ENCODE measurements around the gene ACSM3.
A peak's percentile ranks its signal among the peaks of the same experiment; 100 is the strongest.
"Not testable (repeated sequence)": the region's sequence is repeated elsewhere in the genome, so short reads cannot be mapped to it uniquely, and the experiment has no call there.

Gene ACSM3, protein sequence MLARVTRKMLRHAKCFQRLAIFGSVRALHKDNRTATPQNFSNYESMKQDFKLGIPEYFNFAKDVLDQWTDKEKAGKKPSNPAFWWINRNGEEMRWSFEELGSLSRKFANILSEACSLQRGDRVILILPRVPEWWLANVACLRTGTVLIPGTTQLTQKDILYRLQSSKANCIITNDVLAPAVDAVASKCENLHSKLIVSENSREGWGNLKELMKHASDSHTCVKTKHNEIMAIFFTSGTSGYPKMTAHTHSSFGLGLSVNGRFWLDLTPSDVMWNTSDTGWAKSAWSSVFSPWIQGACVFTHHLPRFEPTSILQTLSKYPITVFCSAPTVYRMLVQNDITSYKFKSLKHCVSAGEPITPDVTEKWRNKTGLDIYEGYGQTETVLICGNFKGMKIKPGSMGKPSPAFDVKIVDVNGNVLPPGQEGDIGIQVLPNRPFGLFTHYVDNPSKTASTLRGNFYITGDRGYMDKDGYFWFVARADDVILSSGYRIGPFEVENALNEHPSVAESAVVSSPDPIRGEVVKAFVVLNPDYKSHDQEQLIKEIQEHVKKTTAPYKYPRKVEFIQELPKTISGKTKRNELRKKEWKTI

DNA sequence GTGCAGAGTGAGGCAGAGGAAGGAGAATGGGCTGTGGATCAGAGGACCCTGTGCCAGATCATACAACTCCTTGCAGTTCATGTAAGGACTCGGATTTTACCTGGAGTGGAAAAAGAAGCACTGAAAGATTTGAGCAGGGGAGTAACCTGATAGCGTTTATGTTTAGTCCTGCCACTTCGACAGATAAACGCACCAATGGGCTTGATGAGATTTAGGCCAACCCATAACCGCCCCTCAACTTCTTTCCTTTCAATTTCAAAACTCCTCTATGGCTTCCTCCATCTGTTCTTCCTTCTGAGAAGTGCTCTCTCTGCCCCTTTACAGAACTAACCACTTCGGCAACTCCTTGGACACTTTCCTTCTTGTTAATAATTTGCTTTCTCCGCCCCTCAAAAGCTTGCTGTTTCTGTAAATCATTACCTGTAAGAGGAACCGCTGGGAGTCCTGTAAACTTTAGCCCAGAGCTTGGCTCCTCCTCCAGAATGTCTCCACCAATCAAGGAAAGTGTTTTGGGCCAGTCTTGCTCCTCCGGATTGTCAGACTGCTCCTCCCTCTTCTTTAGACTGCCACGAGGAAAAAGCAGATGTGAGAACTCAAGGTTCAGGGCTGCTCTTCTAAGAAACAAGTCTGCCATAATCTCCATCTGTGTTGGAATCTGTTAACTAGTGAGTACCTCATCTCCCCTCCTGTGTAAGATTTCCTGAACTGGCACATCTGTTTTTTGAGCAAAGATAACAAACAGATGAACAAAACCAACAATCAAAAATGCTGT, at the start of gene ACSM3:
ACSM3 (plus strand) TSS at position 554 of the 772 bp plus-strand sequence. CDS start 6,021 bp downstream, outside the sequence.
- H3K27ac ChIP-seq = peak within 1 kb of the TSS; percentile 4
- DNase-seq (ENCODE audit: low read depth, low spot score) = peak; percentile 39

DNA sequence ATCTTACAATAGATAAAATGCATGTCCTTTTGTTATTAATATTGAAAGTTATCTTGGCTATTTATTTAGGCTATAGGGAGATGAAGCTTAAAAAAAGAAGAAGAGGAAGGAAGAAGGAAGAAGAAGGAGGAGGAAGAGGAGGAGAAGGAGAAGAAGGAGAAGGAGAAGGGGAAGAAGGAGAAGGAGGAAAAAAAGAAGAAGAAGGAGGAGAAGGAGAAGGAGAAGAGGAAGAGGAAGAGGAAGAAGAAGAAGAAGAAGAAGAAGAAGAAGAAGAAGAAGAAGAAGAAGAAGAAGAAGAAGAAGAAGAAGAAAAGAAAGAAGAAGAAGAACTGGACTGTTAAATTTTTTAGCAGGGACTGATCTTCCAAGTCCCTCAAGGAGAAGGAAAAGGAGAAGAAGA, 46.1 kb upstream of the ACSM3 start:
- not testable (repeated sequence) for DNase-seq (ENCODE audit: low read depth, low spot score); H3K27ac ChIP-seq

DNA sequence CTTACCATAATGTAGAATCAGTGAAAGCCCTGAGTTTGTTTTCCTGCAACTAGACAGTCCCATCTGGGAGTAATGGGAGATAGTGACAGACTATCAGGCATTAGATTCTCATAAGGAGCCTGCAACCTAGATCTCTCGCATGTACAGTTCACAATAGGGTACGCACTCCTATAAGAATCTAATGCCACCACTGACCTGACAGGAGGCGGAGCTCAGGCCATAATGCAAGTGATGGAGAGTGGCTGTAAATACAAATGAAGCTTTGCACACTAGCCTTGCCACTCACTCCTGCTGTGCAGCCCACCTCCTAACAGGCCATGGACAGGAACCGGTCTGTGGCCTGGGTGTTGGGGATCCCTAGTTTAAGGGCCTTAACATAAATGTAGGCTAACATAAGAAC, 43.6 kb upstream of the ACSM3 start:
- H3K27ac ChIP-seq = no peak overlapping the region
- no peak for DNase-seq (ENCODE audit: low read depth, low spot score)

DNA sequence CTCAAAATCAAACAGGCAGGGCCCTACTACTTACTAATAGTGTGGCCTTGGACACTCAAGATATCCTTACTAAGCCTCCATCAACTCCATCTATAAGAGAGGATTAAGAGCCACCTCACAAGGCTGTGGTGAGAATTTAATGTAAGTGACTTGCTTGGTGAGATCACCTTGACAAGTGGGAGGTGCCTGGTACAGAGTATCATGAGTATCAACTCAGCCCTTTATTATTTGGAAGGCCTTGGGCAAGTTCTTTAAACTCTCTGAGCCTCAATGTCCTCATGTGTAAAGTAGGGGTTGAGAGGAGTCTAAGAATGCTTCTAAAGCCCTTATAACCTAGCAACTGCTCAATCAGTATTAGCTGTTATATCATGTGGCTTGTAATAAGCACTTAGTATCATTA, 37.2 kb upstream of the ACSM3 start:
- H3K27ac ChIP-seq = no peak overlapping the region
- DNase-seq (ENCODE audit: low read depth, low spot score) = no peak

DNA sequence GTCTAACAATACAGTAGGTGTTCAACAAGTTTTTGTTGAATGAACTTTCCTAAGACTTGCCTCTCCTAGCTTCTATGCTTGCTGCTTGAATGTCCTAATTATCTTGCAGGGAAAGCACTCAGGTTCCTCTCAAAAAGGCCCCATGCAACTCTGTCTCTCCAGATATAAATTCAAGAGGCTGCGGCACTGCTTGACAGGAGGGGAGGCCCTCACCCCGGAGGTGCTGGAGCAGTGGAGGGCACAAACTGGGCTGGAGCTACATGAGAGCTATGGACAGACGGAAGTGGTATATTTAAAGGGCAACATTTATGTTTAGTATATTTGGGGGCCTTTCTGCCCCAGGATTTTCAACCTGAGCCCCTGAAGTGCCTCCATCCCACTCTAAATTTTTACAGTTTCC, 36.6 kb upstream of the ACSM3 start:
- no peak for DNase-seq (ENCODE audit: low read depth, low spot score)
- no peak overlapping the region for H3K27ac ChIP-seq

DNA sequence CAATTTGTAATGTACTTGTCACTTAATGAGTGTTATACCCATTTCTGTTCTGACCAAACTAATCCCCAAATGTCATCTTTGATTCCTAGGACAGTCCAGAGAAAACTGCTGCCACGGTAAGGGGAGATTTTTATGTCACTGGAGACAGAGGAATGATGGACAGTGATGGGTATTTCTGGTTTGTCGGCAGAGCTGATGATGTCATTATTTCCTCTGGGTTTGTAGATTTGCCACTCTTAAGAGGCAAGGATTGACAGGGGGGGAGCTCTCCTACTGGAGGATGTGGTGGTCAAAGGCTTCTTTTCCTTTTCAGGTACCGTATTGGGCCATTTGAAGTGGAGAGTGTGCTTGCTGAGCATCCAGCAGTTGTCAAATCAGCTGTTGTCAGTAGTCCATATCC, 34.7 kb upstream of the ACSM3 start:
- no peak overlapping the region for H3K27ac ChIP-seq
- no peak for DNase-seq (ENCODE audit: low read depth, low spot score)

DNA sequence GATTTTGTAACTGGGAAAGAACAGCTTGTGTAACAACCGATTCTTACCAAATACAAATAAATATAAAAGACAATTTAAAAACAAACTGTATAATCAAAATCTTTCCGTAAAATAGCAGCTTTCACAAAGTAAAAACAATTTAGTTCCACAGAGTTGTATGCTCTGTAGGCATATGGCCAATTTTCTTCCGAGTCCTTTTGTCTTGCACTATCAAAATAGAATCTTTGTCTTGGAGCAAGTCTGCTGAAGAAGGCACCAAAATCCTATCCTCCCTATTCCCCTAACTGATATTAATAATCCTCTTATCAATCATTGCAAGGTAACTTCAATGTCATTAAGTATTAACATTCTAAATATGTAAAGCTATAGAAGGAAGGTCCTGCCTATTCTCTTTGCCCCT, 29.8 kb upstream of the ACSM3 start:
- DNase-seq (ENCODE audit: low read depth, low spot score) = no peak
- peak overlapping the region; percentile 76 for H3K27ac ChIP-seq

DNA sequence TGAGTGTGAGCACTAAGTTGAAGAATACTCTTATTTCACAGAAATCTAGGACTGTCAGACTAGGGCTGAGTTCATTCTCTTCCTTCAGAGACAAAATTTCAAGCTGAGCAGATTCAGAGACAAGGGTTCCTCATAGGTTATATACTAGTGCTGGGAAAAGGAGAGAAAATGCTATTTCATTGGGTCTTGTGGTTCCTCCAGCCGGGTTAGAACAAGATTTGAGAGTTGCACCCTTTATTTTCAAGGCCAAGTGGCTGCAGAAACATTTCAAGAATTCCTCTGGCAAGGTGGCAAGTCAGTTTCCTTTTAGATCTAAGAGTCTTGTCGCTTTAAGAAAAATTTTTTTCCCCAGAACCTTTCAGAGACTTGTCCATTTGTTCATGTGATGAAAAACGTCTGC, 29.0 kb upstream of the ACSM3 start:
- H3K27ac ChIP-seq = peak overlapping the region; percentile 76
- no peak for DNase-seq (ENCODE audit: low read depth, low spot score)

DNA sequence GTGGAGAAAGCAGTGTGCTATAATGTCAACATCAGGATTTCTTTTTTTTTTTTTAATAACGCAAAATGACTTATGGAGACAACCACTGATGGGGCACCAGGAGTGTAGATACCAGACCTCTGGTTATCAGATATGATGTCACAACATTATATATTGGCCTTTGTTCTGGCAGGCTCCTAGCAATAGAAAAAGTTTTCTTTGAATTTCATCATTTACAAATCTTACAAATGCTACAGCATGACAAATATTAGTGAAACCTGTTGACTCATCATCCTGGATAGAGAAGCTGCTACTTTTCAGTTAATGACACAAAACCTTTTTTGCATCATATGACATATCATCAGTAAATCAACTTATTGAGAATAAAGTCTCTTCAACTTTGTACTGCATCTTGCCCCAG, 28.3 kb upstream of the ACSM3 start:
- DNase-seq (ENCODE audit: low read depth, low spot score) = no peak
- peak overlapping the region; percentile 76 for H3K27ac ChIP-seq

DNA sequence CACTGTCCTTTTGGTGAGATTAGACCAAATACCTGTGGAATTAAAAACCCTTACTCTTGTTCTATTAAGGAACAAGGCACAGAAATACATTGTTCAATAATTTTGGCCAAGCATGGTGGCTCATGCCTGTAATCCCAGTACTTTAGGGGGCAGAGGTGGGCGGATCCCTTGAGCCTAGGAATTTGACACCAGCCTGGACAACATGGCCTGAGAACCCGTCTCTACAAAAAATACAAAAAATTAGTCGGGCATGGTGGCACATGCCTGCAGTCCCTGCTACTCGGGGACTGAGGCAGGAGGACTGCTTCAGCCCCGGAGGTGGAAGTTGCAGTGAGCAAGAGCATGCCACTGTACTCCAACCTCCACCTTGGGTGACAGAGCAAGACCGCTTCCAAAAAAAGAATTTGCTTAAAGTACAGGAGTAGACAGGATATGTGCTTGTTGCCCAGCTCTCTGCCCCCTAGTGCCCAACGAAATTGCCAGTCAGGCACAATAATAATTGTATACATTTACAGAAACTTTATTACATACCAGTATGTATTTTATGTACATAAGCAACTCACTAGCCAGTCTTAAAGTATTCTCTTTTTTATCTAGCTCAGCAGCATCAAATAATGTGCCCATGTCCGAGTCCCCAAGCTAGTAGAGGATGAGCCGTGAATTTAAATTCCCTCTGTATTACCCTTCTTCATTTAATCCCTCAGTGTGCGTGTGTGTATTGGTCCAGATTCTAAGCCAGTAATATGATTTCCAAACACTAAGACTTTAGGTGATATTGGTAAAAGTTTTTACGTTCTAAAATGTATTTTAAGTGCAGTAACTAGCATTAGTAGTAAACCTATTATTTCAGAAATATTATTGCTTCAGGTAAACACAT, 23.6 kb upstream of the ACSM3 start:
- DNase-seq (ENCODE audit: low read depth, low spot score) = no peak
- H3K27ac ChIP-seq = peak overlapping the region; percentile 89

DNA sequence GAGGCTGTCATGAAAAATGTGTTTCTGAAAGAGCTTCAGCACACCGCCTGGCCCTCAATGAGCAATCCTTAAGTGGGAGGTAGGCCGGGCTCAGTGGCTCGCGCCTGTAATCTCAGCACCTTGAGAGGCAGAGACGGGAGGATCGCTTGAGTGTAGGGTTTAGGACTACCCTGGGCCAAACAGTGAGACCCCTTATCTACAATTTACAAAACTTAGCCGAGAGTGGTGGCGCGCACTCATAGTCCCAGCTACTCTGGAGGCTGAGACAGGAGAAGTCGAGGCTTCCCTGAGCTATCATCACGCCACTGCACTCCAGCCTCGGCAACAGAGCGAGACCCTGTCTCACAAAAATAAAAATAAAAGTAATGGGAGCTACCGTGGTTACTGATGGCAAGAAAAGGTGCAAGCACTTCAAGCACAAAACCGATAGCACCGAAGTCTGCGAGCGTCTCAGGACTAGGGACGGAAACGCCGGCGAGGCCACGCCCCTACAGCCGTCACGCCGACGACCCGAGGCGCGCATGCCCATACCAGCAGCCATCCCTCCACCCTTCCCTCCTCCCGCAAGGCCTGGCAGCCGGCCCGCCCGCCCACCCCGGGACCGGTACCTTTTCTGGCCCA, 22.8 kb upstream of the ACSM3 start:
- H3K27ac ChIP-seq = peak overlapping the region; percentile 89
- DNase-seq (ENCODE audit: low read depth, low spot score) = peak; percentile 22

DNA sequence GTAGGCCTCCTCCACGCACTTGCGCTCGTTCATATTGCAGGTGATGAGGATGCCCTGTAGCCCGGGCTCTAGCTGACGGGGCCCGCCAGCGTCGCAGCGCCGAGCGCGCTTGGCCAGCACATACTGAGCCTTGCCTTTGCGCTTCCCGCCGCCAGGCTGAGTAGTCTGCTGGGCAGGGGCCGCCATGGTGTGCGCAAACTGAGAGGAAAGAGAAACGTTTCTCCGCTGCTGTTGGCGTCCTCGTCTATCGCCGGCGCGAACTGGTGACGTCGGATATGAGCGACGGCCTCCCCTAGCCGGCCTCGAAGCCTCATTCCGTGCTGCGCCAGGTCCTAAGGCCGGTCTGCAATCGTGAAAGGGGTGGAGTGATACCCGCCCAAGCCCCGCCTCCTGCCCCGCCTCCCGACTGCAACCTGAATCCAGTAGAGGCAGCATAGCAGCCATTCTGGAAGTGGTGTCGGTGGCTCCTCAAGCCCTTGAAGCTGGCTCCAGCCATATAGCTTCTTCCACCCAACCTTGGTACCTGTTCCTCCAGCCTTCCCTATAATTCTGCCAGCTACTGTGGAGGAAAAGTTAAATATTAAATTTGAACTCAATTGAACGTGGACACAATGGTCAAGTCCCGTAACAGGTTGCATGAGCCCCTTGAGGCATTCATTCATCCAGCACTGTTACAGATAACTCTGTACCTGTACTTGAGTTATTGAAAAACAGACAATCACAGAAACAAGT, 22.1 kb upstream of the ACSM3 start, which contains the start of gene THUMPD1:
THUMPD1 (minus strand) TSS at position 265 of the 732 bp plus-strand sequence; CDS start at position 186, 79 bp downstream.
- peak; percentile 84 for DNase-seq (ENCODE audit: low read depth, low spot score)
- peak within 1 kb of the TSS; percentile 89 for H3K27ac ChIP-seq

DNA sequence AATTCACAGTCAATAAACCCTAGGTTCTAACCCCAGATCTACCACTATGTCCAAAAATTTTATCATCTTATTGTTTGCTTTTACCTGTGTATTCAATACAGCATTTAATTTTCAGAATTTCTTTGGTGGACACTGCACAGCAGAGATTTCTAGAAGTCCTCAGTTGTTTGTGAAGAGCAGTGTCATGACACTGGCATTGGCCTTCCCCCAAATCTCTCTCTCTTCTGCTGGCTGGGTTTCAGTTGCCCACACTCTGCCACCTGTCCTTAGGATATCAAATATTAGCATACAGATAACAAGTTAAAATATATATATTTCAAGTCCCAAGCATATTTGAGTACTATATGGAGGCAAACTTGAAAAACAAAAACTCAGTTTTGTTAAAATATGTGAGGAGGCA, 20.2 kb upstream of the ACSM3 start:
- H3K27ac ChIP-seq = no peak overlapping the region
- DNase-seq (ENCODE audit: low read depth, low spot score) = no peak

DNA sequence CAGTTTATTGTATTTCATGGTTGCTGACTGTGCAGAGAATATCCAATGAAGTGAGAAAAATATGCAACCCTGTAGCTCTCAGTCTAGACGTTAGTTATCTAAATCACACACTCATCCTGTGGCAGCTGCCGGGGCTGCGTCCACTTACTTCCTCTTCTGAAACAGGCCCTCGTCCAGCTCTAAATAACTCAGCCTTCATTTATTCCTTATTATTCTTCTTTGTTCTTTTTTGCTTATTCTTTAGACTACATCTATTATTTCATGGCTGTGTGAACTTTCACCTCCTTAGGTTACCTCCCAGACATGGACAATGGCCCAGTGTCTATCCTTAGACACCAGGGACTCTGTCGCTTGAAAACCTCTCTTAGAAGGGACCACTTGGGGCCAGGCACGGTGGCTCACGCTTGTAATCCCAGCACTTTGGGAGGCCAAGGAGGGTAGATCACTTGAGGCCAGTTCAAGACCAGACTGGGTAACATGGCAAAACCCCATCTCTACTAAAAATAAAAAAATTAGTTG, 18.8 kb upstream of the ACSM3 start:
- no peak overlapping the region for H3K27ac ChIP-seq

DNA sequence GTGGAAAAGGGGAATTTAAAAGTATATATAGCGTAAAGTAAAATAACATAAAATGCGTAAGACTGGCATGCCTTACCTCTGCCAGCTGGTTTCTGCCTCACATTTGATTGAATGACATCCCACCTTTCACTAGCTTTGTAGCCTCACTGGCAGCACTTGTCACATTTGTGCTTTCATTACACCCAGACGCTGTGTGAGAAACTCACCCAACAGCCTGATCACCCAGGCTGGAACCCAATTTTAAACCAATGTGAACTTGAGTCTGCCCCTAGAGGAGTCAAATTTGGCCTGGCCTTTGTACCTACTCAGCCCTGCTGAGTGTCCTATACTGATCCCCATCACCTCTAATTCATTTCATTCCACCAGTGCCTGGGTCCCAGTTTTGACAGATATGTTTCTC, 17.4 kb upstream of the ACSM3 start:
- H3K27ac ChIP-seq = no peak overlapping the region
- no peak for DNase-seq (ENCODE audit: low read depth, low spot score)

More for the DNA sequence above, 18.8 kb upstream of the ACSM3 start:
- no peak for DNase-seq (ENCODE audit: low read depth, low spot score)

DNA sequence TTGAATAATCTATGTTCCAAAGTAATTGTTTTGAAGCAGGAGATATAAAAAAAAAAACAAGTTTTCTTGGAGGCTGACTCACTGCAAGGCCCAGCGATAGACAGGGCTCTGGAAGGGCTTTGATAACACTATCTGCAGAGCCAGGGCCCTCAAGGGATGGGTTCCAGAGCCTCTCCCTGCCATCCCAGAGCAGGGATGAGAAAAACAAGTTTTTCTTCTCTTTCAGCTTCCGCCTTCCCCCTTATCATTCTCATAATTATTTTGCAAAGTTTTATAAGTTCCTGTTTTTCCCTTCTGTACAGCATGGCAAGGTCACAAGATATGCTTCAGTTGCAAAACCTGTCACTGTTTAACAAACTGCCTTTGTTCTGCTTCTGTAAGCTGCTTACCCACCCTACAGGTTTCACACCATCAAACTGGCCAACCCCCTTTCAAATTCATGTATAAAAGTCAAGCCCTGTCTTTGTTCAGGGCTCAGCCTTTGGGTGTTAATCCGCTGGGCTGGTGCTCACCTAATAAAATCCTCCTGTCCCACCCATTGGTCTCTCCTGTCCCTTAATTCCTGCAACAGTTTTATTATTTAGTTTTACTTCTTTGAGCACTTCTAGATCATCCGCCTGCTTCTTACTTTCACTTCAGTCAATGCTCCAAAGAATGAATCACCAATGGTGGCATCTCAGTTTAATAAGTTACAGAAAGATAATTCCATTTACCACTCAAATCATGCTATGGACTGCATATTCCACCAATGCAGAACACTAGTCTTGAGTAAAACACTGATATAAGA, 16.6 kb upstream of the ACSM3 start:
- H3K27ac ChIP-seq = no peak overlapping the region
- DNase-seq (ENCODE audit: low read depth, low spot score) = no peak

DNA sequence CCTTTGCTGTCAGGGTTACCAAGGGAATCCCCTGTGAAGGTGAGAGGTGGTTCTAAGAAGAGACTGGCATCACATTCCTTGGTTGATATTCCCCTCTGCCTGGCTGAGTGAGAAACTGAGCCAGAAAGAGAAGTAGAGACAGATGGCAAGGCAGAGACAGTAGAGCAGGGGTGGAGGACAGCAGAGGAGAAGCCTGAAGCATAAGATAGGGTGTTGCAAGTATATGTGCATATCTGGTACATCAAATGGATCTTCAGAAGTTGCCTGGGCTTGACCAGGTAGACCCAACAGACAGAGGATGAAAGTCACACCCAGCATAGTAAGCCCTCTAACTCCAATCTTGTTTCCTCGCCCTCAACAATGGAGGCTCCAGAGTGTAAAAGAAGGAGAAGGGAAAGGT, 14.3 kb upstream of the ACSM3 start:
- no peak overlapping the region for H3K27ac ChIP-seq

DNA sequence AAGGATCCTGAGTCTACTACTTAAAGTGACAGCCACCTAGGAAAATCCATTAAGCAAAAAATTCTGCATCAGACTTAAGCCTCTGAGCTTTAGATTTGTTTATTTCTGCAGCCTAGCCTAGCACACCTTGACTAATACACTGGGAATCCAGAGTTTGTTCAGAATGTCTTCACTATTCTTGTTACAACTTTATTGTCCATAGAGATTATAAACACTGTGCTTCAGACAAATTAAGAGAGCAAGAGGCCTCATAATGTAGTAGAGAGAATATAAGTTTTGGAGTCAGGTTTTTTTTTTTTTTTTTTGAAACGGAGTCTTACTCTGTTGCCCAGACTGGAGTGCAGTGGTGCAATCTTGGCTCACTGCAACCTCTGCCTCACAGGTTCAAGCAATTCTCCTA, 13.3 kb upstream of the ACSM3 start:
- DNase-seq (ENCODE audit: low read depth, low spot score) = no peak
- no peak overlapping the region for H3K27ac ChIP-seq

More for the DNA sequence above, 14.3 kb upstream of the ACSM3 start:
- DNase-seq (ENCODE audit: low read depth, low spot score) = no peak

All from epithelial cell of prostate (primary cell).